CD4-positive, alpha-beta T cell (primary cell): Measurements from ENCODE around the gene SHISA9. TPM values are rescaled to one million over a fixed set of nuclear protein-coding genes. Genes with fewer than 3 reads are reported as not detected.

Experiments used
- ATAC-seq: fragments of 200-7000 bp; cut with Tn5 transposase; one replicate; pipeline ENCODE4 v1.10.0; 2022; ENCODE audit warnings: mild to moderate bottlenecking; ENCODE audit not compliant: poor library complexity
- CTCF ChIA-PET: fragments of 350-600 bp; sonication (Branson Sonifier 250); formaldehyde crosslinking; loops from one replicate; lab custom pipeline; 2021; ENCODE audit warnings: antibody characterized with exemption, inconsistent platforms; lab: Charles Lee
- POLR2A ChIA-PET: fragments of 350-600 bp; sonication (Branson Sonifier 250); formaldehyde crosslinking; loops from one replicate; lab custom pipeline; 2021; ENCODE audit warnings: antibody characterized with exemption, inconsistent platforms; lab: Charles Lee
- DNase-seq, 14 experiments: peaks; one replicate each; pipeline ENCODE4 v3.0.0-alpha.2; 2013 to 2020; ENCODE audit warnings: mixed read lengths in 2 of 14
- H3K27ac ChIP-seq, 2 donors: one replicate each; pipeline versions ENCODE4 v1.5.1 to v1.7.0; 2013; ENCODE audit warnings: low read length in 2 of 2, low read depth in 1 of 2, mild to moderate bottlenecking in 1 of 2
- H3K27me3 ChIP-seq, 2 experiments: 1 replicate in 1 of 2; 2 replicates in 1 of 2; pipeline versions ENCODE4 v1.6.1 to v1.7.0; 2013; ENCODE audit warnings: low read length in 2 of 2, control low read depth in 1 of 2, mild to moderate bottlenecking in 1 of 2, moderate library complexity in 1 of 2; ENCODE audit not compliant: insufficient read depth in 2 of 2, control insufficient read depth in 1 of 2
- H3K36me3 ChIP-seq: one replicate; pipeline ENCODE4 v1.6.1; 2013; ENCODE audit warnings: low read length, control low read depth; ENCODE audit not compliant: insufficient read depth
- H3K4me1 ChIP-seq: one replicate; pipeline ENCODE4 v1.6.1; 2013; ENCODE audit warnings: low read length, control low read depth; ENCODE audit not compliant: insufficient read depth
- H3K4me3 ChIP-seq: one replicate; pipeline ENCODE4 v1.5.1; 2013; ENCODE audit warnings: mild to moderate bottlenecking, low read length, moderate library complexity
- H3K9me3 ChIP-seq, 2 experiments: 1 replicate in 1 of 2; 2 replicates in 1 of 2; pipeline versions ENCODE4 v1.6.1 to v1.7.0; 2013; ENCODE audit warnings: low read length in 2 of 2, mild to moderate bottlenecking in 2 of 2, control low read depth in 1 of 2, moderate library complexity in 1 of 2; ENCODE audit not compliant: control insufficient read depth in 1 of 2, insufficient read depth in 1 of 2
- H3K27ac Mint-ChIP-seq: one replicate; pipeline ENCODE4 v1.8.0; 2020; ENCODE audit warnings: mixed read lengths
- H3K27me3 Mint-ChIP-seq: one replicate; pipeline ENCODE4 v1.8.0; 2021; ENCODE audit warnings: mixed read lengths
- H3K36me3 Mint-ChIP-seq: one replicate; pipeline ENCODE4 v1.8.0; 2021; ENCODE audit warnings: low read depth, mixed read lengths
- H3K4me1 Mint-ChIP-seq: one replicate; pipeline ENCODE4 v1.8.0; 2021; ENCODE audit warnings: low read depth, mixed read lengths
- H3K4me3 Mint-ChIP-seq: one replicate; pipeline ENCODE4 v1.8.0; 2020; ENCODE audit warnings: mild to moderate bottlenecking, mixed read lengths
- H3K9me3 Mint-ChIP-seq: one replicate; pipeline ENCODE4 v1.8.0; 2020; ENCODE audit warnings: mixed read lengths
- CTCF ChIP-seq: fragments of 200-600 bp; IDR thresholded peaks from one replicate; pipeline ENCODE4 v1.8.0; 2022; ENCODE audit warnings: antibody characterized with exemption, mild to moderate bottlenecking
- intact Hi-C, 2 experiments: fragments of 100-400 bp; cut with DNase I in 1 of 2; cut with micrococcal nuclease in 1 of 2; formaldehyde crosslinking; loops; one replicate each; pipeline versions ENCODE4 v1.15.1 to v1.9.0; 2023 to 2025; cut with DNase I, micrococcal nuclease
- total RNA-seq, 174 experiments: library from RNA in 2 of 174; stranded (reverse) in 2 of 174; gene quantifications; one replicate each; pipeline ENCODE4 v1.2.3 and lab custom pipeline; 2021 to 2026

Gene SHISA9
- total RNA-seq, 2 experiments from 2014 or later = not detected

DNA sequence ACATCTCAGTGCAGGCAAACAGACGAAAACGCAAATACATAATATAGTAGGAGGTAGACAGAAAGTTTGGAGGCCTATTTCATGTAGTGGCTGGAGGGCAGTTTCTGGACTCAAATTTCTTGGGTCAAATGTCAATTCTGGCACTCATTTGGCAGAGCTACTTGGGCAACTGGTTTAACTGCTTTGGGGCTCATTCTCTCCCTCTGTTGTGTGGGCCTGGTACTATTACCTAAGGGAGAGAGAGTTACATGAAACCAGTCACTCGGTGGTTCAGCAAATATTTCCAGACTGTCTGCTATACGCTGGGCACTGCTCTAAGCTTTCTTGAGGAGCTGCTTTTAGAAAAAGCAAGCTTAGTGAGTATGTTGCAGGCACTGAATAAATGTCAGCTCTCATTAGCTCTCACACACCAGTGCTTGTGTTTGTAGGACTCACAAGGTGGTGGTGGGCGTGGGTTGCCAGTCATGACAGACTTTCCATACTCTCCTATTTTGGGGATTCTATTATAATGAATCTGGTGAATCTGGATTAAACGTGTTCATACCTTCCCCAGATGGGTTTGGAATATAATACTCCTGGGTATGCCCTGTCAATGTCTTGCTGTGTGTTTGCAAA is 1.8 kb upstream of the SHISA9 start:
- no peak overlapping the region for H3K27ac ChIP-seq
- POLR2A ChIA-PET = no interaction called here
- no peak for TF ChIP-seq CTCF
- H3K4me1 ChIP-seq = no peaks in the 10 kb centered on the region
- no peak overlapping the region for H3K4me3 ChIP-seq
- no peak overlapping the region for H3K4me3 Mint-ChIP-seq
- no peaks in the 10 kb centered on the region for H3K4me1 Mint-ChIP-seq
- H3K9me3 ChIP-seq = peaks cover 0 to 23% of the 10 kb centered on the region in 2 experiments
- ATAC-seq = no peak
- peaks cover 34 to 53% of the 10 kb centered on the region in 2 experiments for H3K27me3 ChIP-seq
- CTCF ChIA-PET = no interaction called here
- H3K36me3 Mint-ChIP-seq = no peaks in the 10 kb centered on the region
- no peaks in the 10 kb centered on the region for H3K36me3 ChIP-seq
- intact Hi-C loops = no loop called here
- no peaks in the 10 kb centered on the region for H3K9me3 Mint-ChIP-seq
- DNase-seq = no peak
- H3K27ac Mint-ChIP-seq = no peak overlapping the region
- peaks cover 60% of the 10 kb centered on the region for H3K27me3 Mint-ChIP-seq

GRCh38 chr16:12900156-12900555 is 1.2 kb upstream of the SHISA9 start:
- Histone ChIP-seq H3K4me1 (no peaks in the 10 kb centered on the region), H3K4me3 (no peak overlapping the region), H3K27me3 (peaks cover 38 to 57% of the 10 kb centered on the region in 2 experiments), H3K9me3 (peaks cover 0 to 23% of the 10 kb centered on the region in 2 experiments), H3K27ac (no peak overlapping the region), H3K36me3 (no peaks in the 10 kb centered on the region)
- ATAC-seq (no peak), DNase-seq (no peak)
- Mint-ChIP-seq H3K4me1 (no peaks in the 10 kb centered on the region), H3K36me3 (no peaks in the 10 kb centered on the region), H3K27me3 (peaks cover 61% of the 10 kb centered on the region), H3K9me3 (no peaks in the 10 kb centered on the region), H3K27ac (no peak overlapping the region), H3K4me3 (no peak overlapping the region)
- intact Hi-C loops = no loop called here
- ChIA-PET CTCF (no interaction called here), POLR2A (no interaction called here)
- no peak for TF ChIP-seq CTCF

- DNase-seq = no peak
- peaks cover 41 to 62% of the 10 kb centered on the region in 2 experiments for H3K27me3 ChIP-seq
- peaks cover 0 to 23% of the 10 kb centered on the region in 2 experiments for H3K9me3 ChIP-seq
- no peak for TF ChIP-seq CTCF
- intact Hi-C loops = no loop called here
- ChIA-PET CTCF (no interaction called here), POLR2A (no interaction called here)
- peaks cover 63% of the 10 kb centered on the region for H3K27me3 Mint-ChIP-seq
- no peaks in the 10 kb centered on the region for H3K36me3 Mint-ChIP-seq
- H3K4me1 Mint-ChIP-seq = no peaks in the 10 kb centered on the region
- no peaks in the 10 kb centered on the region for H3K4me1 ChIP-seq
- ATAC-seq = no peak
- no peak overlapping the region for H3K27ac ChIP-seq
- no peak overlapping the region for H3K4me3 ChIP-seq
- no peak overlapping the region for H3K4me3 Mint-ChIP-seq
- H3K27ac Mint-ChIP-seq = no peak overlapping the region
- H3K9me3 Mint-ChIP-seq = no peaks in the 10 kb centered on the region
- no peaks in the 10 kb centered on the region for H3K36me3 ChIP-seq
Observed at GRCh38 chr16:12900599-12901203, 697 bp upstream of the SHISA9 start.
